GM12865 (cell line): ENCODE measurements around the gene EVPL.
"Not testable (repeated sequence)": the region's sequence is repeated elsewhere in the genome, so short reads cannot be mapped to it uniquely, and the experiment has no call there.

Experiments used
- DNase-seq: peaks from one replicate; pipeline ENCODE4 v3.0.0; 2010; ENCODE audit warnings: low read depth
- H3K4me3 ChIP-seq: 2 replicates; pipeline ENCODE4 v1.5.1; 2011; ENCODE audit warnings: mild to moderate bottlenecking, low read depth, low read length, control low read depth
- CTCF ChIP-seq: IDR thresholded peaks from 2 replicates; pipeline ENCODE4 v1.5.1; 2011; ENCODE audit warnings: low read length, control low read depth, low read depth, inconsistent platforms; ENCODE audit not compliant: insufficient read depth; ENCODE audit errors: missing control alignments

EVPL gene

DNA sequence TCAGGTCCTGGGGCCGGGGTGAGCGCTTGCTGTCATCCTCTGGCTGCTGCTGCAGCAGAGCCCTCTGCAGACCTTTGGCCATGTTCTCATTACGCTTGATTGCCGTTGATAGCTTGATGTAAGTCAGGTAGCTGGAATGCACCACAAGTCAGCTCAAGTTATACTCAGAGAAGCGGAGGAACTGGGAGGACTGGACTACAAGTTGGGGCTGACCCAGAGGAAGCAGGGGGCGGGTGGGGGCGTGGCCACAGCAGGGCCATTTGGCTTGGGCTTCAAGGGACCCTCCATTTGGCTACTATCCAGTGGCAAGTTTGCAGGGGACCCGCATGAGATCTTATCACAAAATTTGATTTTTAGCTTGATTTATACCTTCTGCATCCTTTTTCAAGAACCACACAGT lies 19.0 kb upstream of the EVPL start:
- no peak for DNase-seq
- H3K4me3 ChIP-seq = no peak overlapping the region
- TF ChIP-seq CTCF = no peak

- not testable (repeated sequence) for H3K4me3 ChIP-seq, DNase-seq
Observed at GRCh38 chr17:76044475-76045007, 17.4 kb upstream of the EVPL start.

- not testable (repeated sequence) for DNase-seq
Observed at GRCh38 chr17:76042868-76043267, 15.8 kb upstream of the EVPL start.

GRCh38 chr17:76040376-76040775 lies 13.3 kb upstream of the EVPL start:
- no peak for DNase-seq
- H3K4me3 ChIP-seq = no peak overlapping the region
- TF ChIP-seq CTCF = no peak

More at GRCh38 chr17:76042868-76043267, 15.8 kb upstream of the EVPL start:
- H3K4me3 ChIP-seq = not testable (repeated sequence)

- DNase-seq = no peak
- no peak for TF ChIP-seq CTCF
Observed at GRCh38 chr17:76039121-76039520, 12.0 kb upstream of the EVPL start.

GRCh38 chr17:76038050-76038449 lies 10.9 kb upstream of the EVPL start:
- DNase-seq = no peak
- no peak overlapping the region for H3K4me3 ChIP-seq
- no peak for TF ChIP-seq CTCF

More at GRCh38 chr17:76039121-76039520, 12.0 kb upstream of the EVPL start:
- H3K4me3 ChIP-seq = no peak overlapping the region

DNA sequence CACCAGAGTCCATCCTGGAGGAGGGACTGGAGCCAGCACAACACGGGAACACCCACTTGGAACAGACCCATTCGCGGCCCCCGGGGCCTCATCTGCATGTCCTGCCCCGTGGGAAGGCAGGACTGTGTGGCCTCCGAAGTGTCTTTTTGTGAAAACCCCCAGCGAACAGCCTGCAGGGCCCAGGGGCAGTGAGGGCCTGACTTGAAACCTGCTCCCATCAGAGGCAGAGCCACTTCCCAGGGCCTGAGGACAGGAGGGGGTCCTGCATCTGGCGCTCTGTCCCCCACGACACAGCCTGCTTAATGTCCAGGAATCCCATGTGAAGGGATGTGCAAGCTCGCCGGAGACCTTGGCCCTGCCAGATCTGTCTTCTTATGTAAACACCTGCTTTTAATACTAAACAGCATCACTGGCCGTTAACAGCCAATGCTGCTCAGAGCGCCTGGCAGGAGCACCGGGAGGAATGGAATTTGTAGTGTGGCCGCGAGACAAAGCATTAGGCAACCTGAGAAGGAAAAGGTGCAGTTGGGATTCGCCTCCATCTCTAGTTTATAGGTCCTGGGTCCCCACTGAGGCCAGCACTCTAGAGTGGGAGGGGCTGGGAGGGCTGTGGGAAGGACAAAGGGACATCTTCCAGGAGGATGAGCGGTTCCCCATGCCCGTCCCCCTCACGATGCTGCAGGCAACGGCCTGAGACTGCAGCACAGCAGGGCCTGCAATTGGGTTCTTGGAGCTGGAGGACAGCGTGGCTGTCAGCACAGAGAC lies 9.6 kb upstream of the EVPL start:
- TF ChIP-seq CTCF = no peak

More for the DNA sequence above, 9.6 kb upstream of the EVPL start:
- H3K4me3 ChIP-seq = no peak overlapping the region
- DNase-seq = no peak
